ACHN (cell line): Measurements from ENCODE around the gene MAPKAPK3.

ENCODE experiments used
- DNase-seq: peaks from one replicate; pipeline ENCODE4 v3.0.0-alpha.2; 2015
- in situ Hi-C: cut with HindIII; loops from 2 replicates; pipeline ENCODE4 v1.10.0; 2017; ENCODE audit warnings: low sequenced_read_pairs, low pct_ligation_motif_present, low pct_unique_long_range_greater_than_20kb

The MAPKAPK3 gene

GRCh38 chr3:50617096-50617791, at the start of gene MAPKAPK3:
TSS of gene MAPKAPK3 (plus strand) at chr3:50617151. CDS start at chr3:50617566, 415 bp downstream.
- in situ Hi-C loops: no loop called here
- peak; percentile 31 for DNase-seq

DNA sequence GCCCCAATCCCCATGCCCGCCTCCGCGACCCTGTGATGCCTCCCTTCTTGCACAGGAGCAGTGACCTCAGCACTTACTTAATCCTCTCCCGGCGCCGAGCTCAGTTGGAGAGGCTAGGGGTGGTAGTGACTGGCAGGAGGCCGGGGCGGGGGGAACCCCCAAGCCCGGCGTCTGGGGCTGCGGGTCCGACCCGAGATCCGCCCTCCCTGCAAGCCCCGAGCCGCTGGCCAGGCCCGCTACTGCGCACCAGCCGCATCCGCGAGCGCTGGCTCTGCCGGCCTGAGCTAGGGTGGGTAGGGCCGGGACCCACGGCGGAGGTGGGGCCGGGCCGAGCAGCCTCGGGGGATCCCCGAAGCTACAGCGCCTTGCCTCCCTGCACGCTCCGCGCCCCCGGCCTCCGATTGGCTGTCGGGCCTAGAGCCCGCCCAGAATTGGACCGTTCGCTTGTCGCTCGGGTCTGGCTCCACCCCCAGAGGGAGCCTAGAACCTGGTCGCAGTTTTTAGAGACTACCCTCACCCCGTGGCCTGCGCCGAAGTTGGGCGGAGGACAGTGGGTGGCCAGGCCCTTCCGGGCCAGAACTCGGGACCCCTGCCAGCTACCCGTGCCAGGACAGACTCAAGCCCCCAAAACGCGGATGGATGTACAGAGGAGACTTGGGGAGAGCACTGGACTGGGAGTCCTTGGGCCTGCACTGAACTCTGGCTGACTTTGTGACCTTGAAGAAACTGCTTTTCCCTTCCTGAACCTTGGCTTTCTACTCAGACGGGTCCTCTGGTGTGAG, 49.4 kb upstream of the MAPKAPK3 start, which contains the start of gene C3orf18:
C3orf18 (minus strand) TSS at position 362 of the 782 bp plus-strand sequence. CDS start 2,048 bp downstream, outside the sequence.
- peak; percentile 88 for DNase-seq
- in situ Hi-C loops: no loop called here

DNA sequence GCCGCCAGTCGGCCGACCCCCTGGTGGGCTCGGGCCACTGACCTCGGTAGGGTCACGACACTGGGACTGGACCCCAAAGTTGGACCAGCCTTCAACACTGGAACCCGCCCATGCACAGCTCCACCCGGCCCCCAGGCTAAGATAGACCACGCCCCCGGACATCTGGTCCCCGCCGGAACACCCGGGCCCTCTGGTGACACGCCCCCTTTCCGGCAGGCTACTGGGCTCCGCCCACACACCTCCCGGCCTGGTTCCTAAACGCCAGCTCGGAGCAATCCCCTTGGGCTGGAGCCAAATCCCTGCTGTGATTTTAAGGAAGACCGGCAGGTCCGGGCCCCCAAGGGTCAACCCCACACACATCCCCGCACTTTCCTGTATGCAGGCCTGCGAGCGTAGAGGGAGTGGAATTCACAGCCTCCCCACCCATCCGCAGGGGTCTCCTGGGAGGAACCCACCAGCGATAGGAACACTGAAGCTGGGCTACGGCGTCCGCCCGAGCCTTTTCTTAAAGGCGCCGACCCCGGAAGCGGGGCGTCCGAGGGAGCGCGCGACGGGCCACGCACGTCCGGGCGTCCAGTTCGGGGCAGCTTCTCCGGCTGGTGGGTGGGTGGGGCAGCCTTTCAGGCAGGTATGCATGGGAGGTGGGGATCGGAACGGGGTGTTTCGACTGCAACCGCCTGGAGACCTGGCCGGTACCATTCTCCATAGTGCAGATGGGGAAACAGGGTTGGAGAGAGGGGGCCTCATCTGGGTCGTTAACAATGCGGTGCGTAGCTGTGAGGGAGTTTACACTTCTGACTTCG, 47.8 kb upstream of the MAPKAPK3 start, which contains the start of gene HEMK1:
HEMK1 (plus strand) TSS at position 576 of the 803 bp plus-strand sequence. CDS start 1,583 bp downstream, outside the sequence.
- DNase-seq: peak; percentile 92
- in situ Hi-C loops: no loop called here

DNA sequence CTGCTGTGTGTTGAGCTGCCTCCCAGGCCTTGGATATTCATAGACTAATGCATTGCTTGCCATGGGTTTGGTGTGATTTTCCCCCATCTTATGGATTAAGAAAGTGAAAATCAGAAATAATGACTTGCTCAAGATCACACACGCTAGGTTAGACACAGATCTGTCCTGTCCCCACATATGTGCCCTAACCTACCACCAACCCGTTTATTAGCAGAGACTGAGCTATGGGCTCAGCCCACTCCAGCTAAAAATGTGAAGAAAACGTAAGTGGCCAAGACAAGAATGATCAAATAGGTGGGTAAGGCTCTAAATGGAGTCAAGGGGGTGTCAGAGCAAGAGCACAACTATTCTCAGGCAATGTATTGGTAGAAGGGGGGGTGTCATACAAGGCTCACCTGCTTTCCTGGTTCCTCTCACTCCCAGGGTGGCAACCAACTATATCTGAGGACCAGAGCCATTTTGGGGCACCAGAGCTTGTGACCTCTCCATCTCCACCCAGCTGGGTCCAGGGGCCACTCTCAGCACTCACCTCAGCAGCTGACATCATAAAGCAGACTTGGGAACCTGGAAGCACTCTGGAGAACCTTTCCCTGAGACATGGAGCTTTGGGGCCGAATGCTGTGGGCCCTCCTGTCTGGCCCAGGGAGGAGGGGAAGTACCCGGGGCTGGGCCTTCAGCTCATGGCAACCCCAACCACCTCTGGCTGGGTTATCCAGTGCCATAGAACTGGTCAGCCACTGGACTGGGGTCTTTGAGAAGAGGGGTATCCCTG, 46.3 kb upstream of the MAPKAPK3 start:
- no peak for DNase-seq
- in situ Hi-C loops: no loop called here

GRCh38 chr3:50571486-50571885, 45.5 kb upstream of the MAPKAPK3 start:
- in situ Hi-C loops: no loop called here
- DNase-seq: no peak

GRCh38 chr3:50572158-50572557, 44.8 kb upstream of the MAPKAPK3 start:
- DNase-seq: peak; percentile 63
- in situ Hi-C loops: no loop called here

DNA sequence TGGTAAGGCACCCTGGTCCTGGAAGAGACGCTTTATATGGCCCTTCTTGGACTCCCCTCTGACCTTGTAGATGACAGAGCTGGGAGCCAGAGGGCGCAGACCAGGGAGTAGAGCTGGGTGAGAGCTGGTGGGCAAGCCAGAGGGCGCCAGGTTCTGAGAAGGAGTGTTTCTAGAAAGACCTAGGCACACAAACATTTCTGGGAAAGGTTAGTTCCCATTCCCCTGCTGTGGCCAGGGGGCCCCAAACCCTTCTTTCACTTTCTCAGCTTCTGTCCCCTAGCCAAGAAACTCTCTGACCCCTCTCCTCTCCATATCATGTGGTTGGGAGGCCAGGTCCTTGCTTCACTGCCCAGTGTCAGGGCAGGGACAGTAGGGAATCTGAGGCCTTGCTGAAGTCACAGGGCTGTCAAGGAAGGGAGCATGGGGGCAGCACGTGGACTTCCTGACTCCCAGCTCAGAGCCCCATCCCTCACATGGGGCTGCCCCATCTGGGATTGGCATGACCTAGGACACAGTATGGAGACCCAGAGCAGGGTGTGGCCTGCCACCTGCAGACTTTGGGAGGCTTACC, 44.1 kb upstream of the MAPKAPK3 start:
- in situ Hi-C loops: no loop called here

DNA sequence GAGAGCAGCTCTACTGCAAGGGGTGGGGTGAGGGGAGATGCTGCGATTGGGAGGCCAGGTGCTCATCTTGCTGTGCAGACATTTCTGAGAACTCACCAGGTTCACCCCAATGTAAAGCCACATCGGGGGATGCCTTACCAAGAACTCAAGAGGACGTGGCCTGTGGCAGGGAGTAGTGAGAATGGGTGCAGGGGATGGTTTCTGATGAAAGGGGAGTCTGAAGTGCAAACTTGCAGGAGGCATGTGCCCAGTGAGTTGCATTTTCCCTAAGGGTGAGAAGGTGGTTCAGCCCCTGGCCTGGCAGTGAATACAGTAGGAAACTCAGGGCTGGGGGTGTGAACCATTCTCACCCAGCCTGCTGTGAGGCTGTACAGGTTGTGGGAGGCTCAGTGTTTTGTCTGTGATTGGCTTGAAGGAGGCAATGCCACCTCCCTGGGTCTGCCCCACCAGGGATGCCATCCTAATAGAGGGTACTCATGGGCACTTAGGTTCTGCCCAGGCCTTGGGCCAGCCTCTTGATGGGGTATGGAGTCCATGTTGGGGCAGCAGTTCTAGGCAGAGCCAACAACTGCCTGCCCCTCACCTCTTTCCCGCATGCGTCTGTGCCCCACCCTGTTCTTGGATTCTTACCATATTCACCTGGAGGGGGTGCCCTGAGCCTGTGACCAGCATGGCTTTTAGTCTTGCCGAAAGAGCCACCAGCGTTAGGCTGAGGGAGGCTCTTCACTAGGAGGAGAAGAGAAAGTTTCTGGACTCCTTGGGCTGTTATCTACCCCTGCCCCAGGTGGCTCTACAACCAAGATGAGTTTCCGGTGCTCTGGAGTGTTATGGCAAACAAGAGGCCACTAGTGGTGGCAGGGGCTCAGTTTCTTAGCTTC, 43.1 kb upstream of the MAPKAPK3 start:
- DNase-seq: no peak
- in situ Hi-C loops: no loop called here

More for the DNA sequence above, 44.1 kb upstream of the MAPKAPK3 start:
- no peak for DNase-seq

- DNase-seq: no peak
- in situ Hi-C loops: no loop called here
These were observed 42.5 kb upstream of the MAPKAPK3 start for GRCh38 chr3:50574444-50574831.

- DNase-seq: no peak
- in situ Hi-C loops: no loop called here
These were observed 41.6 kb upstream of the MAPKAPK3 start for GRCh38 chr3:50575372-50575771.

DNA sequence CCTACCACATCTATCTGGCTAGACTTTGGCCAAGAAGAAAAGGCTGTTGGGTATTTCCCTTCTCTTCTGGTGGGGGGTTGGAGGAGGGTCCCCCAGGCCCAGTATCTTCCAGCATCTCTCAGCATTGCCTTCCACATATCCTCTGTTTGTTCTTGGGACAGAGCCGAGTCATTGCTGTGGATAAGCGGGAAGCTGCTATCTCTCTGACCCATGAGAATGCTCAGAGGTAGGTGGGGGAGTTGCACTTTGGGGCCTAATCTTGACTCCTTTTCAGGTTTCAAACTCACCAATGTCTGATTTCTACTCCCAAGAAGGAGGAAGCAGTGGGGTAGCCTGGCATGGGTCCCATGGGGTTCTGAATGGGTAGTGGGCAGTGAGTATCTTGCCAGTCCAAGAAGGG, 39.6 kb upstream of the MAPKAPK3 start:
- in situ Hi-C loops: no loop called here
- no peak for DNase-seq

DNA sequence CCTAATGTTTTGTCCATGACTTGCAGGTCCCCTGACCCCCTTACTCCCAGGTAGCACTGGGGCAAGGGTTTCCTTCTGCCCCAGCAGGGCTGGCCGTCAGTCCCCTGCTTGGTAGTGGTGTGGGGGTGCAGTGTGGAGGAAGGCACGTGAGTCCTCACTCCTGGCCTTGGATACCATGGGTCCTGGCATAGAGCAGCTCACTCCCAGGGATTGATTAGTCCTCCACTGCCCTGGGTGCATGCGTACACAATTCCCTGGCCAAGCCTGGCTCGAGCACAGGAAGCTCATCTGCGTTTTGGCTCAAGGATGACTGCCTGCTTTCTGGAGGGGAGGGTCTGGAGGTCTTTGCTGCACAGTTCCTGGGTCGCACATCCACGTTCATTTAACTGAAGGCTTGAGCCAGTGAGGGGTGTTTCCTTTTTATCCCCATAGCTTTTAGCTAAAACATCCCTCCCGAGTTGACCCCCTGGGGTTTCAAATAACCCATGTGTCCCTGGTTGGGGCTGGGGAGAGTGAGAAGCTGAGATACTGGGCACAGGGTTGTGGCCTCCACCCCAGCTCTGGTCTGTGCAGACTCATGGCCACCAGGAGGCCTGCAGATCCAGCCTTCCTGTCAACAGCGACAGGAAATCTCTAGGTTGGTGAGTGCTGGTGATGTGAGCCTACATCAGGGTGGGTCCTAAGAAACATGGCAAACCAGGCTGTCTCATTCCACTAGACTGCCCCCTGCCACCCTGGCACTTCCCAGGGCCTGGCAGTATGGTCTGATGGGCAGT, 36.1 kb upstream of the MAPKAPK3 start:
- in situ Hi-C loops: no loop called here
- no peak for DNase-seq

- in situ Hi-C loops: no loop called here
- no peak for DNase-seq
These were observed 35.5 kb upstream of the MAPKAPK3 start for GRCh38 chr3:50581459-50581842.

- no peak for DNase-seq
- in situ Hi-C loops: no loop called here
These were observed 34.9 kb upstream of the MAPKAPK3 start for GRCh38 chr3:50582083-50582482.

DNA sequence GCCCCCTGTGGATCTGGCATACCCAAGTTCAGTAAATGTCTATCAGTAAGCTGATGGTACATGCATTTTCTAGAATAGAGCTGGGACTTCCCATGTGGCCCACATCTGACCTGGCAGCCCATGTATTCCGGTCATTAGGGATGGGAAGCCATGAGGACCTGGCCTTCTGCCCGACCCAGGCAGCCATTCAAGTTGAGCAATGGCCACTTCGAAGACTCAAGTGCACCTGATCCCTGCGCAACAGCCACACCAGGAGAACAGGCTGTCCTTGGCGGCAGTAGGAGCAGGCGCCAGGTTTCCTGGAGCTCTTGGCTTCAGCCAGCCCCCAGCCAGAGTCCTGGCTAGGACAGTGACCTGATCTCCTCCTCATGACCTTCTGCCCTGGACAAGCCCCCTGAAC, 33.1 kb upstream of the MAPKAPK3 start:
- in situ Hi-C loops: no loop called here
- DNase-seq: no peak

- DNase-seq: no peak
- in situ Hi-C loops: no loop called here
These were observed 32.6 kb upstream of the MAPKAPK3 start for GRCh38 chr3:50584391-50584790.
